H9 (cell line): ENCODE results near the gene CDK14. TPM values are rescaled to one million over a fixed set of nuclear protein-coding genes. Genes with fewer than 3 reads are reported as not detected.

Experiments
- DNase-seq: peaks from one replicate; pipeline ENCODE4 v3.0.0-alpha.2; 2017
- H2AFZ ChIP-seq: one replicate; pipeline ENCODE4 v1.6.1; 2013; ENCODE audit warnings: mild to moderate bottlenecking, low read length, control low read depth, moderate library complexity
- H2AK5ac ChIP-seq: 2 replicates; pipeline ENCODE4 v1.6.1; 2013; ENCODE audit warnings: low read length, control low read depth, mixed read lengths; ENCODE audit not compliant: insufficient read length
- H2BK120ac ChIP-seq: one replicate; pipeline ENCODE4 v1.6.1; 2013; ENCODE audit warnings: low read depth, mild to moderate bottlenecking, low read length, control low read depth, inconsistent platforms; ENCODE audit not compliant: poor library complexity, severe bottlenecking
- H2BK12ac ChIP-seq: 2 replicates; pipeline ENCODE4 v1.6.1; 2013; ENCODE audit warnings: low read length, control low read depth, mixed read lengths, low read depth; ENCODE audit not compliant: insufficient read length
- H2BK15ac ChIP-seq: 2 replicates; pipeline ENCODE4 v1.6.1; 2013; ENCODE audit warnings: low read depth, low read length, control low read depth
- H2BK20ac ChIP-seq: one replicate; pipeline ENCODE4 v1.6.1; 2013; ENCODE audit warnings: low read depth, mild to moderate bottlenecking, low read length, control low read depth, inconsistent platforms; ENCODE audit not compliant: poor library complexity, severe bottlenecking
- H2BK5ac ChIP-seq: 2 replicates; pipeline ENCODE4 v1.6.1; 2013; ENCODE audit warnings: low read length, control low read depth, mixed read lengths; ENCODE audit not compliant: insufficient read length
- H3K14ac ChIP-seq: 2 replicates; pipeline ENCODE4 v1.6.1; 2013; ENCODE audit warnings: low read length, control low read depth; ENCODE audit not compliant: insufficient read depth
- H3K18ac ChIP-seq: 2 replicates; pipeline ENCODE4 v1.6.1; 2013; ENCODE audit warnings: low read depth, mild to moderate bottlenecking, mixed read lengths, low read length, control low read depth; ENCODE audit not compliant: insufficient read length
- H3K23ac ChIP-seq: 2 replicates; pipeline ENCODE4 v1.6.1; 2013; ENCODE audit warnings: low read length, control low read depth, mixed read lengths, low read depth; ENCODE audit not compliant: insufficient read length
- H3K23me2 ChIP-seq: 2 replicates; pipeline ENCODE4 v1.6.1; 2013; ENCODE audit warnings: low read depth, mild to moderate bottlenecking, mixed read lengths, low read length, control low read depth; ENCODE audit not compliant: insufficient read length, poor library complexity, severe bottlenecking
- H3K27ac ChIP-seq: 2 replicates; pipeline ENCODE4 v1.5.1; 2013; ENCODE audit warnings: low read length, control low read depth, mixed read lengths, low read depth; ENCODE audit not compliant: insufficient read length
- H3K27me3 ChIP-seq: 2 replicates; pipeline ENCODE4 v1.6.1; 2013; ENCODE audit warnings: low read length, control low read depth, inconsistent platforms; ENCODE audit not compliant: insufficient read depth
- H3K4ac ChIP-seq: 2 replicates; pipeline ENCODE4 v1.6.1; 2013; ENCODE audit warnings: low read depth, mild to moderate bottlenecking, control low read depth, inconsistent platforms, low read length, moderate library complexity
- H3K4me1 ChIP-seq: 2 replicates; pipeline ENCODE4 v1.6.1; 2013; ENCODE audit warnings: low read length, control low read depth, inconsistent platforms; ENCODE audit not compliant: insufficient read depth
- H3K4me2 ChIP-seq: 2 replicates; pipeline ENCODE4 v1.6.1; 2013; ENCODE audit warnings: low read length, control low read depth, mixed read lengths; ENCODE audit not compliant: insufficient read length, insufficient read depth
- H3K56ac ChIP-seq: 2 replicates; pipeline ENCODE4 v1.6.1; 2013; ENCODE audit warnings: low read depth, mild to moderate bottlenecking, mixed read lengths, low read length, control low read depth; ENCODE audit not compliant: insufficient read length
- H3K79me1 ChIP-seq: 2 replicates; pipeline ENCODE4 v1.6.1; 2013; ENCODE audit warnings: low read depth, mild to moderate bottlenecking, moderate library complexity, low read length, control low read depth, inconsistent platforms; ENCODE audit not compliant: insufficient read depth, poor library complexity, severe bottlenecking
- H3K79me2 ChIP-seq: 2 replicates; pipeline ENCODE4 v1.6.1; 2013; ENCODE audit warnings: low read length, control low read depth, inconsistent platforms; ENCODE audit not compliant: insufficient read depth
- H3K9ac ChIP-seq: 2 replicates; pipeline ENCODE4 v1.6.1; 2013; ENCODE audit warnings: low read length, control low read depth, mixed read lengths; ENCODE audit not compliant: insufficient read length; ENCODE audit errors: extremely low read depth
- H3K9me3 ChIP-seq: one replicate; pipeline ENCODE4 v1.6.1; 2013; ENCODE audit warnings: low read depth, low read length, inconsistent platforms; ENCODE audit not compliant: control insufficient read depth
- H3T11ph ChIP-seq: one replicate; pipeline ENCODE4 v1.6.1; 2013; ENCODE audit warnings: mild to moderate bottlenecking, low read length, control low read depth, inconsistent platforms
- H4K20me1 ChIP-seq: one replicate; pipeline ENCODE4 v1.6.1; 2013; ENCODE audit not compliant: control insufficient read depth, insufficient read length, insufficient read depth
- H4K5ac ChIP-seq: 2 replicates; pipeline ENCODE4 v1.6.1; 2013; ENCODE audit warnings: low read depth, mild to moderate bottlenecking, mixed read lengths, low read length, control low read depth; ENCODE audit not compliant: insufficient read length
- H4K8ac ChIP-seq: replicated peaks from 2 replicates; pipeline ENCODE4 v1.6.1; 2013; ENCODE audit warnings: low read length, control low read depth, mixed read lengths, low read depth; ENCODE audit not compliant: insufficient read length
- H4K91ac ChIP-seq: 2 replicates; pipeline ENCODE4 v1.6.1; 2013; ENCODE audit warnings: low read depth, mild to moderate bottlenecking, moderate library complexity, mixed read lengths, low read length, control low read depth; ENCODE audit not compliant: insufficient read length
- H3K27ac Mint-ChIP-seq, 3 experiments: 2 replicates in 2 of 3; 3 replicates in 1 of 3; pipeline ENCODE4 v1.8.0; 2020 to 2021; ENCODE audit warnings: mixed read lengths in 3 of 3, mild to moderate bottlenecking in 1 of 3, moderate library complexity in 1 of 3
- H3K27me3 Mint-ChIP-seq: 2 replicates; pipeline ENCODE4 v1.8.0; 2021; ENCODE audit warnings: low read depth, mild to moderate bottlenecking, moderate library complexity, mixed read lengths
- H3K36me3 Mint-ChIP-seq, 3 experiments: 2 replicates in 2 of 3; 3 replicates in 1 of 3; pipeline ENCODE4 v1.8.0; 2020 to 2021; ENCODE audit warnings: low read depth in 3 of 3, mixed read lengths in 3 of 3; ENCODE audit not compliant: insufficient read depth in 1 of 3
- H3K4me1 Mint-ChIP-seq, 2 experiments: 2 replicates each; pipeline ENCODE4 v1.8.0; 2020; ENCODE audit warnings: mixed read lengths in 2 of 2
- H3K4me3 Mint-ChIP-seq, 2 experiments: 2 replicates in 1 of 2; 3 replicates in 1 of 2; pipeline ENCODE4 v1.8.0; 2020 to 2021; ENCODE audit warnings: mild to moderate bottlenecking in 2 of 2, mixed read lengths in 2 of 2, moderate library complexity in 1 of 2
- H3K9me3 Mint-ChIP-seq, 2 experiments: 2 replicates in 1 of 2; 3 replicates in 1 of 2; pipeline ENCODE4 v1.8.0; 2020; ENCODE audit warnings: mild to moderate bottlenecking in 2 of 2, mixed read lengths in 2 of 2, moderate library complexity in 1 of 2
- WGBS: extraction: QIAGEN DNeasy Blood & Tissue Kit; methylation state at CpG from one replicate; pipeline ENCODE4 v1.1.7; 2013; ENCODE audit warnings: missing lambda C conversion rate, low lambda C conversion rate, mixed read lengths; ENCODE audit not compliant: insufficient read length; ENCODE audit errors: extremely low coverage; 5-methylcytosine and 5-hydroxymethylcytosine counted together
- total RNA-seq: library from RNA; stranded (reverse); gene quantifications from 2 replicates; pipeline ENCODE4 v1.2.1, GENCODE V29; 2021
- TF ChIP-seq, protein P1 (sequence below): fragments of 200-600 bp; sonication (generic); conservative IDR thresholded peaks from 3 replicates; pipeline ENCODE4 v1.8.0; 2021; ENCODE audit warnings: antibody characterized with exemption, mild to moderate bottlenecking

The CDK14 gene
- total RNA-seq, 1 experiment from 2014 or later = 23.9 TPM

DNA sequence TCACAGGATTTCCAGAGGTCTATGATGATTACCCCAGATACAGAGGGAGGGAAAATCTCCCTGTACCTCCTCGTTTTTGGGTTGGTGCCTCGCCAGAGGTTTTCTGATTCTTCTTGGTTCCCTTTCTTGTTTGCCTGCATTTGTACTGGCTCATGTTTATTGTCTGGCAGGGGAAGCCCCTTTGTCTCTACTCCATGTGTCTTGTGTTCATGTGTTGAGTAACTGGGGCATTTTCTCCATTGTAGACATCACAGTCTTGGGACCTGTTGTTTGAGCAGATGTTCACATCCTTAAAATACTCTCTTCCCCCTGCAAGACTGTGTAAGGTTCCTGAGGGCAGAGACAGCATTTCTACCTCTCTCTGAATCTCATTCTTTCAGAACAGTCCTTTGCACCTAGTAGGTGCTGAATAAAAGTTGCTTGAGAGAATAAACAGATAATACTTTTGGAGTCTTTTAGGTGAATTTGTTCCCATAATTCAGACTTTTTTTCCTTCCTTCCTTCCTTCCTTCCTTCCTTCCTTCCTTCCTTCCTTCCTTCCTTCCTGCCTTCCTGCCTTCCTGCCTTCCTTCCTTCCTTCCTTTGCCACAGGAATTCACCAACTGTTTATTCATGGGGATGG, 25.1 kb downstream of the CDK14 start:
- Histone ChIP-seq H2BK5ac (no peak overlapping the region), H3K4ac (no peak overlapping the region), H3K14ac (no peak overlapping the region), H2BK12ac (no peak overlapping the region), H2AK5ac (no peak overlapping the region), H3K23ac (no peak overlapping the region), H3K27me3 (no peaks in the 10 kb centered on the region; the same call in 1 of the 2 replicates), H3K9ac (no peak overlapping the region), H2AFZ (no peak overlapping the region), H2BK20ac (no peak overlapping the region), H3K79me1 (no peaks in the 10 kb centered on the region), H4K8ac (no peak overlapping the region), H3K4me2 (peak overlapping the region; percentile 52), H3T11ph (no peak overlapping the region), H2BK15ac (no peak overlapping the region), H3K18ac (no peak overlapping the region), H3K79me2 (peaks cover 2% of the 10 kb centered on the region; the same call in 1 of the 2 replicates), H3K27ac (peak overlapping the region; percentile 69), H4K91ac (no peak overlapping the region), H4K20me1 (no peaks in the 10 kb centered on the region), H3K56ac (no peak overlapping the region), H3K23me2 (no peaks in the 10 kb centered on the region), H3K4me1 (peaks cover 17% of the 10 kb centered on the region; the same call in 1 of the 2 replicates), H2BK120ac (no peak overlapping the region), H3K9me3 (no peaks in the 10 kb centered on the region), H4K5ac (no peak overlapping the region)
- peaks cover 68 to 76% of the 10 kb centered on the region in 2 experiments for H3K4me1 Mint-ChIP-seq
- DNase-seq = no peak
- H3K27ac Mint-ChIP-seq = peak overlapping the region; percentile 37 to 57 (median 52); a peak in 3 of 7 replicates
- H3K27me3 Mint-ChIP-seq = peaks cover 17% of the 10 kb centered on the region
- TF ChIP-seq, protein P1, sequence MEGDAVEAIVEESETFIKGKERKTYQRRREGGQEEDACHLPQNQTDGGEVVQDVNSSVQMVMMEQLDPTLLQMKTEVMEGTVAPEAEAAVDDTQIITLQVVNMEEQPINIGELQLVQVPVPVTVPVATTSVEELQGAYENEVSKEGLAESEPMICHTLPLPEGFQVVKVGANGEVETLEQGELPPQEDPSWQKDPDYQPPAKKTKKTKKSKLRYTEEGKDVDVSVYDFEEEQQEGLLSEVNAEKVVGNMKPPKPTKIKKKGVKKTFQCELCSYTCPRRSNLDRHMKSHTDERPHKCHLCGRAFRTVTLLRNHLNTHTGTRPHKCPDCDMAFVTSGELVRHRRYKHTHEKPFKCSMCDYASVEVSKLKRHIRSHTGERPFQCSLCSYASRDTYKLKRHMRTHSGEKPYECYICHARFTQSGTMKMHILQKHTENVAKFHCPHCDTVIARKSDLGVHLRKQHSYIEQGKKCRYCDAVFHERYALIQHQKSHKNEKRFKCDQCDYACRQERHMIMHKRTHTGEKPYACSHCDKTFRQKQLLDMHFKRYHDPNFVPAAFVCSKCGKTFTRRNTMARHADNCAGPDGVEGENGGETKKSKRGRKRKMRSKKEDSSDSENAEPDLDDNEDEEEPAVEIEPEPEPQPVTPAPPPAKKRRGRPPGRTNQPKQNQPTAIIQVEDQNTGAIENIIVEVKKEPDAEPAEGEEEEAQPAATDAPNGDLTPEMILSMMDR = no peak
- no peaks in the 10 kb centered on the region; a peak in 3 of 7 replicates for H3K36me3 Mint-ChIP-seq
- H3K9me3 Mint-ChIP-seq = no peaks in the 10 kb centered on the region
- no CpG with 5 or more reads among the region's 2 CpGs for WGBS
- H3K4me3 Mint-ChIP-seq = peak overlapping the region; percentile 11 to 48; a peak in 4 of 5 replicates
